Lower leg skin (tissue), 3 donors: ENCODE results near the gene SNX25.

Source experiments
- CTCF ChIP-seq, 3 donors: fragments of 450-650 bp; IDR thresholded peaks; one replicate each; pipeline ENCODE4 v1.5.1; 2016; ENCODE audit warnings: antibody characterized with exemption in 3 of 3, mild to moderate bottlenecking in 3 of 3, moderate library complexity in 2 of 3
- POLR2A ChIP-seq, 2 donors: fragments of 450-650 bp; IDR thresholded peaks; one replicate each; pipeline ENCODE4 v1.6.1; 2016 to 2017; ENCODE audit warnings: antibody characterized with exemption in 2 of 2, mild to moderate bottlenecking in 1 of 2, moderate library complexity in 1 of 2

GRCh38 chr4:185352741-185353140, 143.3 kb downstream of the SNX25 start:
- no peak for TF ChIP-seq CTCF (IDR thresholded peaks at IDR 0.05)
- no peak for TF ChIP-seq POLR2A (IDR thresholded peaks at IDR 0.05)
